ENCODE data around the gene DAAM1.

Gene DAAM1

DNA sequence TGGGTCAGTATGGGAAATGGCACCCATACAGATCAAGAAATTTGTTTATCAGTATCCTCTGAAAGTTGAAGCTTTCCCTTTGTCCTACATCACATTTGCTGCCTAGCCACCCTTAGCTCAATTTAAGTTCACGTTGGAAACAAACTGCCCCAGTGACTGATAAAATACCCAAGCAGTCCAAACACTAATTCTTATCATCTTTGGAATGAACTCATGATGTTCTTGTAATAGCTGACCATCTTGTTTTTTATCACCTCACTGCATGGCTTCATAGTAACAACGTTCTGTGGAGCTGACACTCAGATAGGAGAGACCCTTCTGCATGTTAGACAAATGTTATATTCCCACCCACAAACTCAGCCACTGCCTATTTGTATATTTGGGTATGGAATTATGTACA is 183.3 kb downstream of the DAAM1 start:
- TF ChIP-seq, protein P1, sequence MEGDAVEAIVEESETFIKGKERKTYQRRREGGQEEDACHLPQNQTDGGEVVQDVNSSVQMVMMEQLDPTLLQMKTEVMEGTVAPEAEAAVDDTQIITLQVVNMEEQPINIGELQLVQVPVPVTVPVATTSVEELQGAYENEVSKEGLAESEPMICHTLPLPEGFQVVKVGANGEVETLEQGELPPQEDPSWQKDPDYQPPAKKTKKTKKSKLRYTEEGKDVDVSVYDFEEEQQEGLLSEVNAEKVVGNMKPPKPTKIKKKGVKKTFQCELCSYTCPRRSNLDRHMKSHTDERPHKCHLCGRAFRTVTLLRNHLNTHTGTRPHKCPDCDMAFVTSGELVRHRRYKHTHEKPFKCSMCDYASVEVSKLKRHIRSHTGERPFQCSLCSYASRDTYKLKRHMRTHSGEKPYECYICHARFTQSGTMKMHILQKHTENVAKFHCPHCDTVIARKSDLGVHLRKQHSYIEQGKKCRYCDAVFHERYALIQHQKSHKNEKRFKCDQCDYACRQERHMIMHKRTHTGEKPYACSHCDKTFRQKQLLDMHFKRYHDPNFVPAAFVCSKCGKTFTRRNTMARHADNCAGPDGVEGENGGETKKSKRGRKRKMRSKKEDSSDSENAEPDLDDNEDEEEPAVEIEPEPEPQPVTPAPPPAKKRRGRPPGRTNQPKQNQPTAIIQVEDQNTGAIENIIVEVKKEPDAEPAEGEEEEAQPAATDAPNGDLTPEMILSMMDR (conservative IDR thresholded peaks at IDR 0.05; ENCODE audit: low read length), result no peak
- DNase-seq (ENCODE audit: low read depth), result no peak
- no peak overlapping the region for H3K4me3 ChIP-seq (ENCODE audit: low read length)

DNA sequence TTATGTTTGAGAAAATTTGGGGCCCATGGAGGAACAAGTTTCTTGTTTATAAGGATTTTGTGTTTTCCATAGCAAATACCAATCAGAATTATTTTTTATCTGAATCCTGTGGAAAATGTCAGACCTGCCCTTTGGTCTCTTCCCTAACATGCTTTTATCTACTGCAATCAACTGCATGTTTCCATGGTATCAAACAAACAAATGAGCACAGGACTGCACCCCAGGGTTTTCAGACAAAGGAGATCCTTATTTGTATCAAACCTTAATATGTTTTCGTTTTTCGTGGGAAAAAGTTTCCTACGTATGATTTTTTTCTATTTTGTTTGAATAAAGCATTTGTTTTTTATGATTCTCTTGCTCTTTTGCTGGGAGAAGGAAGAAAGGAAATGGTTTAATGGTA is 185.6 kb downstream of the DAAM1 start:
- TF ChIP-seq, protein P1 (conservative IDR thresholded peaks at IDR 0.05; ENCODE audit: low read length), result no peak
- no peak overlapping the region for H3K4me3 ChIP-seq (ENCODE audit: low read length)
- no peak for DNase-seq (ENCODE audit: low read depth)

DNA sequence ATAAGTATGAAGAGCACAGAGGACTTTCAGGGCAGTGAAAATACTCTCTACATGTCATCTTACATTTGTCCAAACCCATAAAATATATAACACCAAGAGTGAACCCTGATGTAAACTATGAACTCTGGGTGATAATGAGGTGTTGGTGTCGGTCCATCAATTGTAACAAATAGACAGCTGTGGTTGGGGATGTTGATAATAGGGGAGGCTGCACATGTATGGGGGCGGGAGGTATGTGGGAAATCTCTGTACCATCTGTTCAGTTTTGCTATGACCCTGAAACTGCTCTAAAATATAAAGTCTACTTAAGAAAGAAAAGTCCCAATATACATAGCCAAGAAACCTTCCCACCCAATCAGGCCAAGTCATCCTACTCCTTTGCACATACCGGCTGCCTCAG is 188.2 kb downstream of the DAAM1 start:
- no peak overlapping the region for H3K4me3 ChIP-seq (ENCODE audit: low read length)
- no peak for DNase-seq (ENCODE audit: low read depth)
- TF ChIP-seq, protein P1 (conservative IDR thresholded peaks at IDR 0.05; ENCODE audit: low read length), result no peak

DNA sequence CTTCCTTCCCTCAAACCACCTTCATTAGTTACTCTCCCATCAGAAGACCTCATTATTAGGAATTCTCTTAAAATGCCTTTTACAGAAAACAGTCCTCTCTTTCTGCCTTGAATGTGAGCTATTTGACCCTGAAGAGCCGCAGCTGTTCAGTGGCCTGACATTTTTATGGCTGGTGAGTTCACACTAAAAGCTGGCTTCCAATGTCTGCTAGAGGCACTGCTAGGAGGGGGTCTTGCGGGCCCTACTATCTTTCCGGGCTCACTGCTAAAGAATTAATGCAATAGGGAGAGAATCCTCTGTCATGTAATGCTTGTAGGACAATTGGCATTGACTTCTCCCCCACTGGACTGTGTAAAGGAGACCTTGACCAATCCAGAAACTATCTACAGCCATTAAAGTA is 189.0 kb downstream of the DAAM1 start:
- TF ChIP-seq, protein P1 (conservative IDR thresholded peaks at IDR 0.05; ENCODE audit: low read length), result no peak
- no peak for DNase-seq (ENCODE audit: low read depth)
- H3K4me3 ChIP-seq (ENCODE audit: low read length), result no peak overlapping the region

DNA sequence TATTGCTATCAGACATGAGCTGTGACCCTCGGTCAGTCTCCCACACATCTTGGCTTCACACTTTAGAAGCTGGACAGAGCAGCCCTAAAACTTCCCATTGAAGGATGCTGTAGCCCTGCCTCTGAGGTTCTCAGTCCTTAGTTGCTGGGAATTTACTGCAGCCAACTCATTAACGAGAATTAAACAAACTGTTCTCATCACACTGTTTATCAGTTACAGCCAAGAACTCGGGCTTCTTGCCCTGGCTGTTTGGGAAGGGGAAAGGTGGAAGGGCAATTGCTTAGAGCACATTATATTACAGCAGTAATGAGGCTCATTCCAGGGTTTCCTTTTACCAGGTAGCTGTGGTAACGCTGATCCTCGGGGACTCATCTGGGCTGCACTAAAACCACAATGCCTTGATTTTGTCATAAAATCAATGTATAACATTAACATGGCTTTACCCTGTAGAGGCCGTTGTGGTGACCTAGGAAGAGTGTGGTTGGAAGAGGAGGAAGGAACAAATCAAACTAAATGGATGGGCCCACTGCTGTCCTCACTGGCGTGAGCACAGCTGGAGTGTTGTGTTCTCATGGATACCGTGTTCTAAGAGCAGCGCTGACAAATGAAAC is 189.6 kb downstream of the DAAM1 start:
- DNase-seq (ENCODE audit: low read depth), result no peak
- TF ChIP-seq, protein P1 (conservative IDR thresholded peaks at IDR 0.05; ENCODE audit: low read length), result no peak
- H3K4me3 ChIP-seq (ENCODE audit: low read length), result no peak overlapping the region

DNA sequence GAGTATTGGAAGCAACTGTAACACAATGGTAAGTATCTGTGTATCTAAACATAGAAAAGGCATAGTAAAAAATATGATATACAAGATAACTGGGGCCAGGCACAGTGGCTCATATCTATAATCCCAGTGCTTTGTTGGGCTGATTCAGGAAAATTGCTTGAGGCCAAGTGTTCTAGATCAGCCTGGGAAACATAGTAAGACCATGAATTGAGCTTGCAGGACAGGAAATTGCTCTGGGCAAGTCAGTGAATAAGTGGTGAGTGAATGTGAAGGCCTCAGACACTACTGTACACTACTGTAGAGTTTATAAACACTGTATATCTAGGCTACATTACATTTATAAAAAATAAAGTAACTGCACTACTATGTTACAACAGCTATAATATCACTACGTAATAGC is 201.5 kb downstream of the DAAM1 start:
- DNase-seq (ENCODE audit: low read depth), result no peak
- H3K4me3 ChIP-seq (ENCODE audit: low read length), result no peak overlapping the region
- TF ChIP-seq, protein P1 (conservative IDR thresholded peaks at IDR 0.05; ENCODE audit: low read length), result no peak

DNA sequence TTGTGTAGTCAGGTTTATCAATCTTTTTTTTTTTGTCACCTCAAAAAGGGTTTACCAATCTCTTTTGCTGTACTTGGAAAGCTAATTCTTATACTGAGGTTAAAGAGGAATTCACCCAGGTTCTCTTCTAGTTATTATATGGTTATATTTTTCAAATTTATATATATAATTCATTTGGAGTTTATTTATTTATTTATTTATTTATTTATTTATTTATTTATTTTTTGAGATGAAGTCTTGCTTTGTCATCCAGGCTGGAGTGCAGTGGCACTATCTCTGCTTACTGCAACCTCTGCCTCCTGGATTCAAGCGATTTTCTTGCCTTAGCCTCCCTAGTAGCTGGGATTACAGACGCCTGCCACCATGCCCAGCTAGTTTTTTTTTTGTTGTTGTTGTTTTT is 202.9 kb downstream of the DAAM1 start:
- no peak for DNase-seq (ENCODE audit: low read depth)
- TF ChIP-seq, protein P1 (conservative IDR thresholded peaks at IDR 0.05; ENCODE audit: low read length), result no peak
- H3K4me3 ChIP-seq (ENCODE audit: low read length), result no peak overlapping the region
